Activated B cell treated with CpG ODN at 0.5 μM for 24 hours (primary cell): ENCODE data around the gene DHODH. TPM values are rescaled to one million over a fixed set of nuclear protein-coding genes. Genes with fewer than 3 reads are reported as not detected.

Experiments used
- ATAC-seq: fragments of 200-7000 bp; cut with Tn5 transposase; one replicate; pipeline ENCODE4 v1.10.0; 2021; ENCODE audit warnings: low read depth, mild to moderate bottlenecking, moderate library complexity
- CTCF ChIA-PET: fragments of 350-600 bp; sonication (Branson Sonifier 250); formaldehyde crosslinking; loops from one replicate; lab custom pipeline; 2021; ENCODE audit warnings: antibody characterized with exemption; lab: Charles Lee
- POLR2A ChIA-PET: fragments of 350-600 bp; sonication (Branson Sonifier 250); formaldehyde crosslinking; loops from one replicate; lab custom pipeline; 2021; ENCODE audit warnings: antibody characterized with exemption; lab: Charles Lee
- DNase-seq: peaks from one replicate; pipeline ENCODE4 v3.0.0; 2022
- H3K27ac Mint-ChIP-seq: one replicate; pipeline ENCODE4 v1.8.0; 2020; ENCODE audit warnings: mixed read lengths
- H3K27me3 Mint-ChIP-seq: one replicate; pipeline ENCODE4 v1.8.0; 2021; ENCODE audit warnings: mixed read lengths
- H3K36me3 Mint-ChIP-seq: one replicate; pipeline ENCODE4 v1.8.0; 2021; ENCODE audit warnings: low read depth, mixed read lengths
- H3K4me1 Mint-ChIP-seq: one replicate; pipeline ENCODE4 v1.8.0; 2021; ENCODE audit warnings: mixed read lengths
- H3K4me3 Mint-ChIP-seq: one replicate; pipeline ENCODE4 v1.8.0; 2020; ENCODE audit warnings: mild to moderate bottlenecking, mixed read lengths
- H3K9me3 Mint-ChIP-seq: one replicate; pipeline ENCODE4 v1.8.0; 2020; ENCODE audit warnings: mixed read lengths
- intact Hi-C: fragments of 100-400 bp; cut with micrococcal nuclease; formaldehyde crosslinking; loops from one replicate; pipeline ENCODE4 v1.15.1; 2024
- total RNA-seq: library from RNA; stranded (reverse); gene quantifications from 2 replicates; pipeline ENCODE4 v1.2.3, GENCODE V29; 2022
- TF ChIP-seq, protein P1 (sequence below): fragments of 200-600 bp; IDR thresholded peaks from one replicate; pipeline ENCODE4 v1.8.0; 2022; ENCODE audit warnings: antibody characterized with exemption, mild to moderate bottlenecking

DHODH gene
- total RNA-seq, 1 donor from 2014 or later, result 12.0 TPM

DNA sequence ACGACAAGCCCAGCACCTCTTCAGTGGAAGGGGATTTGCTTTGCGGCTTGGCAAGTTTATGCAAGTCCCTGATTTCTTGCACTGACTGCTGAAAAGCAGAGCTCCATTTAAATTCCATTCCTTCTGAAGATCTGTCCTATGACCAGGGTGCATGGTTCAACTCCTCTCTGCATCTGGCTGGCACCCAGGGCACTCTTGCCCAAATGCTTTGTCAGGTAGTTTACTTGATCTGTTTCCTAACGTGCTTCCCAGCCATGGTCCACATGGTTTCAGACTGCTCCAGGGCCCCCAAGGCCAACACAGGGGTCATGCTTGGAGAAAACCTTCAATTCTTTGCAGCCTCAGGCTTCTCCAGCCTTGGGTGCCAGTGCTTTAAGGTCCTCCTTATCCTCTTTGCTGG lies 34.5 kb downstream of the DHODH start:
- no peak overlapping the region for H3K27ac Mint-ChIP-seq
- no peak overlapping the region for H3K4me3 Mint-ChIP-seq
- H3K36me3 Mint-ChIP-seq, result peaks cover 25% of the 10 kb centered on the region
- intact Hi-C loops, result no loop called here
- no peaks in the 10 kb centered on the region for H3K4me1 Mint-ChIP-seq
- ChIA-PET POLR2A (no interaction called here), CTCF (no interaction called here)
- DNase-seq (no peak), ATAC-seq (no peak)
- H3K9me3 Mint-ChIP-seq, result peaks cover 3% of the 10 kb centered on the region
- TF ChIP-seq, protein P1, sequence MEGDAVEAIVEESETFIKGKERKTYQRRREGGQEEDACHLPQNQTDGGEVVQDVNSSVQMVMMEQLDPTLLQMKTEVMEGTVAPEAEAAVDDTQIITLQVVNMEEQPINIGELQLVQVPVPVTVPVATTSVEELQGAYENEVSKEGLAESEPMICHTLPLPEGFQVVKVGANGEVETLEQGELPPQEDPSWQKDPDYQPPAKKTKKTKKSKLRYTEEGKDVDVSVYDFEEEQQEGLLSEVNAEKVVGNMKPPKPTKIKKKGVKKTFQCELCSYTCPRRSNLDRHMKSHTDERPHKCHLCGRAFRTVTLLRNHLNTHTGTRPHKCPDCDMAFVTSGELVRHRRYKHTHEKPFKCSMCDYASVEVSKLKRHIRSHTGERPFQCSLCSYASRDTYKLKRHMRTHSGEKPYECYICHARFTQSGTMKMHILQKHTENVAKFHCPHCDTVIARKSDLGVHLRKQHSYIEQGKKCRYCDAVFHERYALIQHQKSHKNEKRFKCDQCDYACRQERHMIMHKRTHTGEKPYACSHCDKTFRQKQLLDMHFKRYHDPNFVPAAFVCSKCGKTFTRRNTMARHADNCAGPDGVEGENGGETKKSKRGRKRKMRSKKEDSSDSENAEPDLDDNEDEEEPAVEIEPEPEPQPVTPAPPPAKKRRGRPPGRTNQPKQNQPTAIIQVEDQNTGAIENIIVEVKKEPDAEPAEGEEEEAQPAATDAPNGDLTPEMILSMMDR, result no peak
- no peaks in the 10 kb centered on the region for H3K27me3 Mint-ChIP-seq

DNA sequence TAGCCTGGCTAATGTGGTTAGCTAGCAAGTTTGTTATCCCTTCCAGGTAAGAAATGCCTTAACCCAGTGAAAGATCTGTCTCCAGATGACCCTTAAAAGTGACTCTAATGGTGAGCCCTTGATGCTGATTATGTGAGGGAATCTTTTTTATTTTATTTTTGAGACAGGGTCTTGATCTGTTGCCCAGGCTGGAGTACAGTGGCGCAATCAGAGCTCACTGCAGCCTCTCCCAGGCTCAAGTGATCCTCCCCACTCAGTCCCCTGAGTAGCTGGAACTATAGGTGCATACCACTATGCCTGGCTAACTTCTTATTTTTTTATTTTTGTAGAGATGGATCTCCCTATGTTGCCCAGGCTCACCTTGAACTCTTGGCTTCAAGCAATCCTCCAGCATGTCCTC lies 35.0 kb downstream of the DHODH start:
- ChIA-PET POLR2A (no interaction called here), CTCF (no interaction called here)
- ATAC-seq (no peak), DNase-seq (no peak)
- Mint-ChIP-seq H3K27ac (no peak overlapping the region), H3K4me3 (no peak overlapping the region), H3K27me3 (no peaks in the 10 kb centered on the region), H3K4me1 (no peaks in the 10 kb centered on the region), H3K36me3 (peaks cover 25% of the 10 kb centered on the region), H3K9me3 (peaks cover 3% of the 10 kb centered on the region)
- TF ChIP-seq, protein P1, result no peak
- intact Hi-C loops, result no loop called here

DNA sequence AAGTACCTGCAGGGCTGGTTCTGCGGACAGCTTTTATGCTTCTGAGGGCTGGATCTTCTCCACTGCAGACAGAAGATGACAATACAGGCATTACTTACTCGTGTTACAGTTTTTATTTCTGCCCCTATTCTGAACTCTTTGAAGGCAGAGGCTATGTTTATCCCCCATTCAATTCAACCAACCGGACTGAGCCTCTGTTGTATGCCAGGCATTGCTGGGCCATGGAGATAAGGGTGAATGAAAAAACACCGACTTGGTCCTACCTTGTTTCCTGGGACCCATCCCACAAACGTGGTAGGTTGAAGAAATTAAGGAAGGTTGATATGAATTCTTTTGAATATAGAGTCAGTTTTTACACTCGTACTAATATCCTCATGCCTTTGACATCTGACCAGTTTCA lies 35.8 kb downstream of the DHODH start:
- intact Hi-C loops, result no loop called here
- Mint-ChIP-seq H3K9me3 (peaks cover 9% of the 10 kb centered on the region), H3K27ac (no peak overlapping the region), H3K27me3 (no peaks in the 10 kb centered on the region), H3K4me3 (no peak overlapping the region), H3K36me3 (peaks cover 30% of the 10 kb centered on the region), H3K4me1 (no peaks in the 10 kb centered on the region)
- ChIA-PET POLR2A (no interaction called here), CTCF (no interaction called here)
- no peak for DNase-seq
- TF ChIP-seq, protein P1, result no peak
- ATAC-seq, result no peak

GRCh38 chr16:72044825-72045359 lies 36.3 kb downstream of the DHODH start:
- Mint-ChIP-seq H3K27ac (no peak overlapping the region), H3K27me3 (no peaks in the 10 kb centered on the region), H3K36me3 (peaks cover 30% of the 10 kb centered on the region), H3K4me1 (no peaks in the 10 kb centered on the region), H3K4me3 (no peak overlapping the region), H3K9me3 (peaks cover 11% of the 10 kb centered on the region)
- ATAC-seq (no peak), DNase-seq (no peak)
- intact Hi-C loops, result no loop called here
- ChIA-PET CTCF (no interaction called here), POLR2A (no interaction called here)
- TF ChIP-seq, protein P1, result no peak

DNA sequence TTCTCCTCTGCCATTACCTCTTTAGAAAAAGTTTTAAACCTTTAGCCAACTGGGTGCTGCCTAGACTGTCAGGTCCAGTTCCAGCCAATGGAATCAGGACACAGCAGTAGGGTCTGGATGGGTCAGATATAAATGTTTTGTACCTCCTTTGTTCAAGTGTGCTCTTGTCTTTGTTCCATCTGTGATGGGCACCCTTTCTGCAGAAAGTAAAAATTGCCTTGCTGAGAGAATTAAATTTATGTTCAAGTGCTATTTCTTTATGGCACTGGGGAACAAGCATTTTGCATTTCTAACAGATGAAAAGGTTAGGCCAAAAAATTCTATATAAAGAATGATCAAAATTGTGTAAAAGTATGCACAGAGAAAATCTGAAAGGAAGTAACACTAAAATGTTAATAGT lies 40.6 kb downstream of the DHODH start:
- no peak for DNase-seq
- ChIA-PET POLR2A (no interaction called here), CTCF (no interaction called here)
- no peak overlapping the region for H3K4me3 Mint-ChIP-seq
- H3K36me3 Mint-ChIP-seq, result peaks cover 6% of the 10 kb centered on the region
- intact Hi-C loops, result no loop called here
- ATAC-seq, result no peak
- no peaks in the 10 kb centered on the region for H3K4me1 Mint-ChIP-seq
- peaks cover 10% of the 10 kb centered on the region for H3K9me3 Mint-ChIP-seq
- no peaks in the 10 kb centered on the region for H3K27me3 Mint-ChIP-seq
- H3K27ac Mint-ChIP-seq, result no peak overlapping the region
- TF ChIP-seq, protein P1, result no peak
